ENCODE results near the gene SPINT1.

The SPINT1 gene

DNA sequence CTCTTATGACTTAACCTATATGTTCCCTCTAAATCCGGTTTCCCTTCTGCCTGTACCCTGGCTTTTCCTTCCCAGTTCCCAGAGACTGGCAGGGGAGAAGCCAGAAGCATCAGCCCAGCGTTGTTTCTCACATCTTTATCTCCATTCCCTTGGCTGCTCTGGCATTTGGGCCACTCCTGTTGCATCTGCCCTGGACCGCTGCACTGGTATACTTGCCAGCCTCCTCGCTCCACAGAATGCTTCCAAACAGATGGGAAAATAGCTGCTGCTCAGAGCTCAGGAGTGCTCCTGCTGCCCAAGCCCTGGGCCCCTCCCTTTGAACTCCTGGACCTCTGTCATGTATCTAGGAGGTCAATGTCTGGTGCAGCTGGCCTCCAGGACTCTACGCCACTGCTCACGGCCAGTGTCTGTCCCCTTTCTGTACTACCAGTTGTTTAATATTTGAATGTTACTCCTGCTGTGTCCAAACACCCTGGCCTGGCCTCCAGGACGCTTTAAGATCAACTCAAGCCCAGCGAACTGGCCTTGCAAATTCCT is 6.8 kb downstream of the SPINT1 start:
- TF ChIP-seq, protein P1, sequence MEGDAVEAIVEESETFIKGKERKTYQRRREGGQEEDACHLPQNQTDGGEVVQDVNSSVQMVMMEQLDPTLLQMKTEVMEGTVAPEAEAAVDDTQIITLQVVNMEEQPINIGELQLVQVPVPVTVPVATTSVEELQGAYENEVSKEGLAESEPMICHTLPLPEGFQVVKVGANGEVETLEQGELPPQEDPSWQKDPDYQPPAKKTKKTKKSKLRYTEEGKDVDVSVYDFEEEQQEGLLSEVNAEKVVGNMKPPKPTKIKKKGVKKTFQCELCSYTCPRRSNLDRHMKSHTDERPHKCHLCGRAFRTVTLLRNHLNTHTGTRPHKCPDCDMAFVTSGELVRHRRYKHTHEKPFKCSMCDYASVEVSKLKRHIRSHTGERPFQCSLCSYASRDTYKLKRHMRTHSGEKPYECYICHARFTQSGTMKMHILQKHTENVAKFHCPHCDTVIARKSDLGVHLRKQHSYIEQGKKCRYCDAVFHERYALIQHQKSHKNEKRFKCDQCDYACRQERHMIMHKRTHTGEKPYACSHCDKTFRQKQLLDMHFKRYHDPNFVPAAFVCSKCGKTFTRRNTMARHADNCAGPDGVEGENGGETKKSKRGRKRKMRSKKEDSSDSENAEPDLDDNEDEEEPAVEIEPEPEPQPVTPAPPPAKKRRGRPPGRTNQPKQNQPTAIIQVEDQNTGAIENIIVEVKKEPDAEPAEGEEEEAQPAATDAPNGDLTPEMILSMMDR (IDR thresholded peaks at IDR 0.05; ENCODE audit: low read depth, low read length, missing control alignments) = no peak
- no peak overlapping the region for H3K4me3 ChIP-seq (ENCODE audit: low read depth, low read length)
- DNase-seq (ENCODE audit: low read depth) = no peak

DNA sequence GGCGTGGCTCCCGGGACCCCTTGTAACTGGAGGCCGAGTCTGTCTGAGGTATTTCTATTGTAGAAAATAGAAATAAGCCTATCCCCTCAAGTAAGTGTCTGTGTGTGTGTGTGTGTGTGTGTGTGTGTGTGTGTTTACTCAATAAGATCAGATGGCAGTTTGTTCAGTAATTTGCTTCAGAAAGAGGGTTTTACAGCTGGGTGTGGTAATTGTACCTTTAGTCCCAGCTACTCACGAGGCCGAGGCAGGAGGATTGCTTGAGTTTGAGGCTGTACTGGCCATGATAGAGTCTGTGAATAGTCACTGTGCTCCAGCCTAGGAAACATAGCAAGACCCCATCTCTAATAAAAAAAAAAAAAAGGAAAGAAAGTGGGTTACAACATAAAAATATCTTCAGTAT is 8.7 kb downstream of the SPINT1 start:
- TF ChIP-seq, protein P1 (IDR thresholded peaks at IDR 0.05; ENCODE audit: low read depth, low read length, missing control alignments) = no peak
- no peak overlapping the region for H3K4me3 ChIP-seq (ENCODE audit: low read depth, low read length)
- no peak for DNase-seq (ENCODE audit: low read depth)

DNA sequence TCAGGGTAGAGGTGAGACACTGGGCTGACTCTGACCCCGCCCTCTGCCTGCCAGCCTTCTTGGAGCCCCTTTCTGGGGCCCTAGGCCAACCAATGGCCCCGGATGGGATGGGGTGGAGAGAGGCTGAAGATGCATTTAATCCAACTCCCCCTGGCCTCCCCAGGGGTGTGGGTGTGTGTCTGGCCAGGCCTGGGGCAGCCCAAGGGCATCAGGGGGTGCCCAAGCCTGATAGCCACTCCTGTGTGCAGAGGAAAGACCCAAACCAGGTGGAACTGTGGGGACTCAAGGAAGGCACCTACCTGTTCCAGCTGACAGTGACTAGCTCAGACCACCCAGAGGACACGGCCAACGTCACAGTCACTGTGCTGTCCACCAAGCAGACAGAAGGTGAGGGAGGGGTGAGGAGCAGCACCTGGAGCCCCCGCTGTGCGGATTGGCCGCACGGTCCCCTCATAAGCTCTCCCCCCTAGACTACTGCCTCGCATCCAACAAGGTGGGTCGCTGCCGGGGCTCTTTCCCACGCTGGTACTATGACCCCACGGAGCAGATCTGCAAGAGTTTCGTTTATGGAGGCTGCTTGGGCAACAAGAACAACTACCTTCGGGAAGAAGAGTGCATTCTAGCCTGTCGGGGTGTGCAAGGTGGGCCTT is 9.5 kb downstream of the SPINT1 start:
- H3K4me3 ChIP-seq (ENCODE audit: low read depth, low read length) = no peak overlapping the region
- TF ChIP-seq, protein P1 (IDR thresholded peaks at IDR 0.05; ENCODE audit: low read depth, low read length, missing control alignments) = no peak
- DNase-seq (ENCODE audit: low read depth) = no peak

DNA sequence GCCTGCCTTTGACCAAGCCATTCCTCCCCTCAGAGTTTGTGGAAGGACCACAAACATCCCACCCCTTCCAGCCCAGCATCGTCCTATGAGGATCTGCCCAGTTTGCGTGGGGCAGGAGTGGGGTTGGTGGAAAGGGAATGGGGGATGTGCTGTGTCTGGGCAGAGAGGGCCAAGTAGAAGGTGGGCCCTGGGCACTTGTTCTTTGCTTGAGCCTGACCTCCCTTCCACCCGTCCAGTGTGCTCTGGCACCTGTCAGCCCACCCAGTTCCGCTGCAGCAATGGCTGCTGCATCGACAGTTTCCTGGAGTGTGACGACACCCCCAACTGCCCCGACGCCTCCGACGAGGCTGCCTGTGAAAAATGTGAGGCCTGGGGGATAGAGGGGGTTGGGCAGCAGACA is 10.3 kb downstream of the SPINT1 start:
- DNase-seq (ENCODE audit: low read depth) = no peak
- no peak overlapping the region for H3K4me3 ChIP-seq (ENCODE audit: low read depth, low read length)
- TF ChIP-seq, protein P1 (IDR thresholded peaks at IDR 0.05; ENCODE audit: low read depth, low read length, missing control alignments) = no peak

DNA sequence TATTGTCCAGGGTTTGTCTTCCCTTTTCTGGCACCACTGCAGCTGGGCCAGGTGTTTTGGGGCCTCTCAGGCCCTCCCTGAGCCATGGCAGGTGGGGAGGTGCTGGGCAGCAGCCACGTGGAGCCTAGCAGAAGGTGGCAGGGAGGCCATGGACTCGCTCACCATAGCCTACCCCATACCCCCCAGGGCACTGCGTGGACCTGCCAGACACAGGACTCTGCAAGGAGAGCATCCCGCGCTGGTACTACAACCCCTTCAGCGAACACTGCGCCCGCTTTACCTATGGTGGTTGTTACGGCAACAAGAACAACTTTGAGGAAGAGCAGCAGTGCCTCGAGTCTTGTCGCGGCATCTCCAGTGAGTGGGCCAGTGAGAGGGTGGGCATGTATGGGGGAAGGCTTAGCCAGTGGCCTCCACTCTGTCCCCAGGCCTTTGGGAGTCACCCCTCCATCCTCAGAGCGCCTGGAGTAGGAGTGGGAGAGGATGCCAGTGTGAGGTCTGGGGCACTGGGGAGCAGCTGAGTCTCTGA is 11.9 kb downstream of the SPINT1 start:
- no peak overlapping the region for H3K4me3 ChIP-seq (ENCODE audit: low read depth, low read length)
- no peak for DNase-seq (ENCODE audit: low read depth)
- TF ChIP-seq, protein P1 (IDR thresholded peaks at IDR 0.05; ENCODE audit: low read depth, low read length, missing control alignments) = no peak

DNA sequence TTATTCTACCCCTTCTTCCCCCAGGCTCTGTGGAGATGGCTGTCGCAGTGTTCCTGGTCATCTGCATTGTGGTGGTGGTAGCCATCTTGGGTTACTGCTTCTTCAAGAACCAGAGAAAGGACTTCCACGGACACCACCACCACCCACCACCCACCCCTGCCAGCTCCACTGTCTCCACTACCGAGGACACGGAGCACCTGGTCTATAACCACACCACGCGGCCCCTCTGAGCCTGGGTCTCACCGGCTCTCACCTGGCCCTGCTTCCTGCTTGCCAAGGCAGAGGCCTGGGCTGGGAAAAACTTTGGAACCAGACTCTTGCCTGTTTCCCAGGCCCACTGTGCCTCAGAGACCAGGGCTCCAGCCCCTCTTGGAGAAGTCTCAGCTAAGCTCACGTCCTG is 12.9 kb downstream of the SPINT1 start:
- TF ChIP-seq, protein P1 (IDR thresholded peaks at IDR 0.05; ENCODE audit: low read depth, low read length, missing control alignments) = no peak
- no peak for DNase-seq (ENCODE audit: low read depth)
- no peak overlapping the region for H3K4me3 ChIP-seq (ENCODE audit: low read depth, low read length)

Data from GM12864 (cell line).